Transverse colon (tissue), 4 donors: ENCODE measurements around the gene ATP8A1.

ENCODE experiments used
- EP300 ChIP-seq: sonication (generic); formaldehyde crosslinking; IDR thresholded peaks from one replicate; pipeline ENCODE4 v1.6.1; 2017; ENCODE audit warnings: antibody characterized with exemption, low read depth
- POLR2A ChIP-seq: fragments of 450-650 bp; IDR thresholded peaks from one replicate; pipeline ENCODE4 v1.6.1; 2016; ENCODE audit warnings: antibody characterized with exemption, mild to moderate bottlenecking, moderate library complexity
- POLR2AphosphoS5 ChIP-seq, 3 donors: sonication (generic); formaldehyde crosslinking; IDR thresholded peaks; one replicate each; pipeline ENCODE4 v1.6.1; 2016; ENCODE audit warnings: antibody characterized with exemption in 3 of 3
- TF ChIP-seq, protein P1 (sequence below), 5 experiments: fragments of 200-600 bp in 3 of 5; fragments of 450-650 bp in 2 of 5; sonication (generic) in 3 of 5; IDR thresholded peaks; 1 replicate in 2 of 5; 2 replicates in 3 of 5; pipeline ENCODE4 v1.5.1; 2016 to 2017; ENCODE audit warnings: antibody characterized with exemption in 5 of 5, inconsistent platforms in 3 of 5, mild to moderate bottlenecking in 2 of 5, moderate library complexity in 1 of 5

DNA sequence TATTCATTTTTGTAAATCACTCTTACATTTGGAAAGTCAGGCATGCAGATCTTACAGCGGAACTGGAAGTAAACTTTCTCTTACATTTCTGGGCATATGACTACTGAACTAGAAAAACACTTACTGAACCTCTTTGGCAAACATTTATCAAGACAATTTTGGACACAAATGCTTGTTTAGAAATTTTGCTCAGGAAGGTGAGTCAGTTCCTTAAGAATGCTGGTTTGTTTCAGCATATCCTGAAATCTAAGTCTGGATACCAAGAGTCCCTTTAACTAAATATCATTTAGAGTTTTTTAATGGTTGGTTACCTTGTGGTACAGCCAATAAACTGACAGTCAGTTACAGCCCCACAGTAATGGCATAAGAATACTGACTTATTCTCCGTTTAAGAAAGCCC, 244.7 kb downstream of the ATP8A1 start:
- TF ChIP-seq, protein P1, sequence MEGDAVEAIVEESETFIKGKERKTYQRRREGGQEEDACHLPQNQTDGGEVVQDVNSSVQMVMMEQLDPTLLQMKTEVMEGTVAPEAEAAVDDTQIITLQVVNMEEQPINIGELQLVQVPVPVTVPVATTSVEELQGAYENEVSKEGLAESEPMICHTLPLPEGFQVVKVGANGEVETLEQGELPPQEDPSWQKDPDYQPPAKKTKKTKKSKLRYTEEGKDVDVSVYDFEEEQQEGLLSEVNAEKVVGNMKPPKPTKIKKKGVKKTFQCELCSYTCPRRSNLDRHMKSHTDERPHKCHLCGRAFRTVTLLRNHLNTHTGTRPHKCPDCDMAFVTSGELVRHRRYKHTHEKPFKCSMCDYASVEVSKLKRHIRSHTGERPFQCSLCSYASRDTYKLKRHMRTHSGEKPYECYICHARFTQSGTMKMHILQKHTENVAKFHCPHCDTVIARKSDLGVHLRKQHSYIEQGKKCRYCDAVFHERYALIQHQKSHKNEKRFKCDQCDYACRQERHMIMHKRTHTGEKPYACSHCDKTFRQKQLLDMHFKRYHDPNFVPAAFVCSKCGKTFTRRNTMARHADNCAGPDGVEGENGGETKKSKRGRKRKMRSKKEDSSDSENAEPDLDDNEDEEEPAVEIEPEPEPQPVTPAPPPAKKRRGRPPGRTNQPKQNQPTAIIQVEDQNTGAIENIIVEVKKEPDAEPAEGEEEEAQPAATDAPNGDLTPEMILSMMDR (IDR thresholded peaks at IDR 0.05): no peak
- TF ChIP-seq POLR2AphosphoS5 (IDR thresholded peaks at IDR 0.05): no peak
- no peak for TF ChIP-seq EP300
- TF ChIP-seq POLR2A: no peak
